ENCODE results near the gene CCDC88C. TPM values are rescaled to one million over a fixed set of nuclear protein-coding genes. Genes with fewer than 3 reads are reported as not detected.
A peak's percentile ranks its signal among the peaks of the same experiment; 100 is the strongest.

Gene CCDC88C
- total and polyA plus RNA-seq, 7 donors = 0.95 to 45.7 (median 3.9) TPM

DNA sequence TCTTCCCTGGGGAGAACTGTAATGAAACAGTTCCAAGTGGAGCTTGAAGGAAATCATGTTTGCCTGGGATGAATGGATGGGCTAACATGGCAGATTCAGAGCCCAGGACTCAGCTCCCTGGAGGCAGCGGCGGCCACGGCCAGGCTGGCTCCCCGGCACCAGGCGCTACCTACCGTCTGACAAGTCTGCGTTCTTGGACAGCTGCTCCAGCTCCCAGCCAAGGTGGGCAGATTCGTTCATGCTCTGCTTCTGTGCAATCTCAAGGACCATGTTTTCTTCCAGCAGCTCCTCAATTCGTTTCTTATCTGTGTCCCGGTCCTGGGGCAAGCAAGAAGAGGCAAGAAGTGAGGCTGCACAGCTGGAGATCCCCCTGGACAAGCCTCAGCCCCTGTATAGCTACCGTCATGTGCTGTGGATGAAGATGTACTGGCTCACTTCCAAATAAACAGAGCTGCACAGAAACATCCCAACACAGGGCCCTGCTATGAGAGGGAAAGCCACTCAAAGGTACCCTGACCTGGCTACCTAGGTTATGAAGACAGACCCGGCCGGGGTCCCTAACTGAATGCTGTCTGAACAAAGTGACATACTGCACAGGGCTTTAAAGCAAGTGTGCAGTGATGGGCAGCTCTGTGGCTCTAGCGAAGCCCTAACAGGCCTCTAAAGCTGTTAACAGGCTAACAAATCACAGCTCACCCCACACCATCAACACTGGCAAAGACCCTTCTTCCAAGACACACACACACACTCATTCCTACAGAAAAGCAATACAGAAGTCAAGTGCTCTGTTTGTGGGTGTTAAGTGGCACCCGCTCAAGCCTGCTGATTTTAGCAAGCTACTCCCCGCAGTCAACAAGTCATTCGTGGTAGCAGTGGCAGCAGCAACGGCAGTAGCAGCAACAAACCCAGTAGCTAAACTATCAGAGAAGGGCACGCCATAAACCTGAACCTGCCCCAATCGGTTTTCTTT is 92.7 kb downstream of the CCDC88C start:
- DNase-seq = no peak
- H3K36me3 ChIP-seq = no peaks in the 10 kb centered on the region
- H3K27me3 ChIP-seq = no peaks in the 10 kb centered on the region
- WGBS, 2 donors = 78 to 86% methylated on average over 20 of the region's 20 CpGs
- H3K4me1 ChIP-seq = peaks cover 0 to 11% (median 5%) of the 10 kb centered on the region in 4 donors
- H3K9me3 ChIP-seq = no peaks in the 10 kb centered on the region
- H3K27ac ChIP-seq = peak overlapping the region; percentile 10 to 60 (median 39)
- intact Hi-C loops (cut with DNase I) = no loop called here
- no peak for TF ChIP-seq POLR2A (IDR thresholded peaks at IDR 0.05)
- TF ChIP-seq EP300 (IDR thresholded peaks at IDR 0.05) = no peak
- no peak for TF ChIP-seq POLR2AphosphoS5 (IDR thresholded peaks at IDR 0.05)
- TF ChIP-seq, protein P1, sequence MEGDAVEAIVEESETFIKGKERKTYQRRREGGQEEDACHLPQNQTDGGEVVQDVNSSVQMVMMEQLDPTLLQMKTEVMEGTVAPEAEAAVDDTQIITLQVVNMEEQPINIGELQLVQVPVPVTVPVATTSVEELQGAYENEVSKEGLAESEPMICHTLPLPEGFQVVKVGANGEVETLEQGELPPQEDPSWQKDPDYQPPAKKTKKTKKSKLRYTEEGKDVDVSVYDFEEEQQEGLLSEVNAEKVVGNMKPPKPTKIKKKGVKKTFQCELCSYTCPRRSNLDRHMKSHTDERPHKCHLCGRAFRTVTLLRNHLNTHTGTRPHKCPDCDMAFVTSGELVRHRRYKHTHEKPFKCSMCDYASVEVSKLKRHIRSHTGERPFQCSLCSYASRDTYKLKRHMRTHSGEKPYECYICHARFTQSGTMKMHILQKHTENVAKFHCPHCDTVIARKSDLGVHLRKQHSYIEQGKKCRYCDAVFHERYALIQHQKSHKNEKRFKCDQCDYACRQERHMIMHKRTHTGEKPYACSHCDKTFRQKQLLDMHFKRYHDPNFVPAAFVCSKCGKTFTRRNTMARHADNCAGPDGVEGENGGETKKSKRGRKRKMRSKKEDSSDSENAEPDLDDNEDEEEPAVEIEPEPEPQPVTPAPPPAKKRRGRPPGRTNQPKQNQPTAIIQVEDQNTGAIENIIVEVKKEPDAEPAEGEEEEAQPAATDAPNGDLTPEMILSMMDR (IDR thresholded peaks at IDR 0.05) = no peak
- H3K4me3 ChIP-seq = no peak overlapping the region

DNA sequence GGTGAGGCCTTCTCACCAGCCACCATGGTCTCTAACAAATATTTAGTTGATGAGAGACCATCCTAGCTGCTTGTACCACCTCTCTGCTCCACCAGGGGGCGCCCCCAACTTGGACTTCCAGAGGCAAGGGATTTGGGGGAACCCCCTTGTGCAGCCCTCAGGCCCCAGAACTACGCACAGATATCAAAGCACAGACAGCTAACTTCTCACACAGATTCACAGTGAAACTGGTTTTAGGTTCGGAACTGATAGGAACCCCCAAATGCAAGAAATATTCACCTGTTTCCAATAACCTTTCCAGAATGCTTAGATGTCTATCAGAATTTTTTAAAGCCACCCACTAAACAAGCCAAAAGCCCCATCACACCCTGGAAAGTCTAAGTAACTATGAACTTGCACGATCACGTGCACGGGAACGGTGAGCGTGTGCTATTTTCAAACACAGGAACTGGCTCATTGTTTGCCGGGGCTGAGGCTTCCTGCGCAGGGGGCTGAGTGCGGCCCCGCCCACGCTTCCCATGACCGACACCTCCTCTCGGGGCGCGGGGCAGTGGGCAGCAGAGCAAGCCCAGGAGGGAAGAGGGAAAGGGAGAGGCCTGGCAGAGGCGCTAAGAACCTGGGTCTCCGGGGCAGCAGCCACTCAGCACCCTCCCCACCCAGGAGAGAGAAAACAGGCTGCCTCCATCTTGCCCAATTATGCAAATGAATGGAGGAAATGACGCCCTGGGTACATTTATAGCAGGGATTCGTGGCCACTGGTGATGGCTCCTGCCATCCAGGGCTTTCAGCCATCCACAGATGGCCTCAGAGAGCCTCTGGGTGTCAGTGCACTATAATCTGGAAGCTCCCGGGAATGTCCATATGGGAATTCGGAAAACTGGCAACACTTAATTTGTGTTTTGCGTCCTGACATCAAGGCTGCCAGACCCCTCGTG is 93.7 kb downstream of the CCDC88C start:
- WGBS, 2 donors = 27 to 64% methylated on average over 25 of the region's 25 CpGs
- H3K4me1 ChIP-seq = peaks cover 0 to 11% (median 5%) of the 10 kb centered on the region in 4 donors
- H3K27ac ChIP-seq = peak overlapping the region; percentile 10 to 60 (median 39)
- H3K4me3 ChIP-seq = peak overlapping the region; percentile 13 to 40 (median 36)
- TF ChIP-seq POLR2AphosphoS5 (IDR thresholded peaks at IDR 0.05) (peak in 1 of 4 donors; percentile 35), POLR2A (IDR thresholded peaks at IDR 0.05) (no peak), EP300 (IDR thresholded peaks at IDR 0.05) (no peak)
- TF ChIP-seq, protein P1 (IDR thresholded peaks at IDR 0.05) = peak; percentile 83 to 97 (median 95)
- H3K9me3 ChIP-seq = no peaks in the 10 kb centered on the region
- H3K36me3 ChIP-seq = no peaks in the 10 kb centered on the region
- no peaks in the 10 kb centered on the region for H3K27me3 ChIP-seq
- DNase-seq = peak; percentile 92
- intact Hi-C loops (cut with DNase I) = loop anchor here (1.0 kb wide), 1 partner anchor 95 kb away; no protein-coding TSS in a partner anchor

DNA sequence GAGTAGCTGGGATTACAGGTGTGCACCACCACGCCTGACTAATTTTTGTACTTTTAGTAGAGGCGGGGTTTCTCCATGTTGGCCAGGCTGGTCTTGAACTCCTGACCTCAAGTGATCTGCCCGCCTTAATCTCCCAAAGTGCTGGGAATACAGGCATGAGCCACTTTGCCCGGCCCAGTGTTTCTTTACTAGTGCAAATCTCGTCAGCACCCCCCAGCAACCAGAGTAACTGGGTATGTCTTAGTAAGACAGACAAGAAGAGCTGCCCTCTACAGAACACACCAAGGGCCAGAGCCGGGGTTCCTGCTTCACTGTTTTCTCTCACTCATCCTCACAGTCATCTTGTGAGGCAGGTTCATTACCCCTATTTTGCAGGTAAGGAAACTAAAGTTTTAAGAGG is 94.6 kb downstream of the CCDC88C start:
- no peaks in the 10 kb centered on the region for H3K9me3 ChIP-seq
- H3K27me3 ChIP-seq = no peaks in the 10 kb centered on the region
- 91 to 94% methylated on average over 6 of the region's 6 CpGs for WGBS, 2 donors
- DNase-seq = no peak
- intact Hi-C loops (cut with DNase I) = loop anchor here (1.0 kb wide), 1 partner anchor 96 kb away; no protein-coding TSS in a partner anchor
- TF ChIP-seq, protein P1 (IDR thresholded peaks at IDR 0.05) = no peak
- TF ChIP-seq POLR2AphosphoS5 (IDR thresholded peaks at IDR 0.05) (no peak), POLR2A (IDR thresholded peaks at IDR 0.05) (no peak), EP300 (IDR thresholded peaks at IDR 0.05) (no peak)
- no peaks in the 10 kb centered on the region for H3K36me3 ChIP-seq
- H3K4me3 ChIP-seq = no peak overlapping the region
- peak overlapping the region in 2 of 4 donors; percentile 35 to 37 for H3K27ac ChIP-seq
- H3K4me1 ChIP-seq = peaks cover 0 to 11% (median 5%) of the 10 kb centered on the region in 4 donors

DNA sequence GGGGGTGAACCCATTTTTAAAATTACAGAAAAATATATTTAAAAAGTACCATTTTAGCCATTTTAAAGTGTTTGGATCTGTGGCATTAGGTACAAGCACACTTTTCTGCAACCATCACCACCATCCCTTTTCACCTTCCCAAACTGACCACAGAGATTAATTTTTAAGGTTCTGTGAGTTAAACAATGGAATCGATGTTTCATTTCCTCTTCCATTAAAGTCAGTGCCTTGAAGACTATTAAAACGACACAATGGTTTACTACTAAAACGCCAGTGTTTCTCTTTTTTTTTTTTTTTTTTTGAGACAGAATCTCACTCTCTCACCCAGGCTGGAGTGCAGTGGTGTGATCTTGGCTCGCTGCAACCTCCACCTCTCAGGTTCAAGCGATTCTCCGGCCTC is 95.0 kb downstream of the CCDC88C start:
- no peak overlapping the region for H3K4me3 ChIP-seq
- WGBS, 2 donors = 80 to 86% methylated on average over 6 of the region's 6 CpGs
- intact Hi-C loops (cut with DNase I) = loop anchor here (1.0 kb wide), 1 partner anchor 97 kb away; no protein-coding TSS in a partner anchor
- DNase-seq = no peak
- no peaks in the 10 kb centered on the region for H3K9me3 ChIP-seq
- H3K4me1 ChIP-seq = peaks cover 0 to 13% (median 7%) of the 10 kb centered on the region in 4 donors
- TF ChIP-seq EP300 (IDR thresholded peaks at IDR 0.05) (no peak), POLR2A (IDR thresholded peaks at IDR 0.05) (no peak), POLR2AphosphoS5 (IDR thresholded peaks at IDR 0.05) (no peak)
- TF ChIP-seq, protein P1 (IDR thresholded peaks at IDR 0.05) = no peak
- H3K27me3 ChIP-seq = no peaks in the 10 kb centered on the region
- no peaks in the 10 kb centered on the region for H3K36me3 ChIP-seq
- peak overlapping the region in 1 of 4 donors; percentile 37 for H3K27ac ChIP-seq
